ENCODE measurements around the gene TXNIP. TPM values are rescaled to one million over a fixed set of nuclear protein-coding genes. Genes with fewer than 3 reads are reported as not detected.

TXNIP gene
- total and polyA plus RNA-seq, 10 donors, result 446 to 2,368 (median 1,246) TPM

GRCh38 chr1:145952903-145953302, 43.5 kb downstream of the TXNIP start:
- no peak for DNase-seq
- WGBS, 5 donors, result 97 to 99% (median 98%) methylated on average over 3 of the region's 3 CpGs
- intact Hi-C loops (cut with DNase I; ENCODE audit: low total_unique reads), result no loop called here

GRCh38 chr1:145951526-145951925, 44.9 kb downstream of the TXNIP start:
- 85 to 96% (median 91%) methylated on average over 1 of the region's 1 CpG for WGBS, 5 donors
- Histone ChIP-seq H3K36me3 (peaks cover 0 to 51% (median 6%) of the 10 kb centered on the region in 6 donors), H3K9me3 (no peaks in the 10 kb centered on the region), H3K4me3 (no peak overlapping the region), H3K27ac (no peak overlapping the region), H3K4me1 (peaks cover 16 to 83% (median 46%) of the 10 kb centered on the region in 6 donors), H3K27me3 (replicated peaks in 1 of 7) (no peaks in the 10 kb centered on the region)
- TF ChIP-seq CTCF (IDR thresholded peaks at IDR 0.05 in 8 of 11, conservative IDR thresholded peaks at IDR 0.05 in 3 of 11) (no peak), POLR2A (IDR thresholded peaks at IDR 0.05) (no peak), POLR2AphosphoS5 (IDR thresholded peaks at IDR 0.05) (no peak)
- DNase-seq, result no peak
- intact Hi-C loops (cut with DNase I; ENCODE audit: low total_unique reads), result no loop called here

More at GRCh38 chr1:145952903-145953302, 43.5 kb downstream of the TXNIP start:
- Histone ChIP-seq H3K27ac (no peak overlapping the region), H3K27me3 (replicated peaks in 1 of 7) (no peaks in the 10 kb centered on the region), H3K36me3 (peaks cover 0 to 40% (median 0%) of the 10 kb centered on the region in 6 donors), H3K4me1 (peaks cover 18 to 92% (median 53%) of the 10 kb centered on the region in 6 donors), H3K9me3 (no peaks in the 10 kb centered on the region), H3K4me3 (no peak overlapping the region)
- TF ChIP-seq CTCF (IDR thresholded peaks at IDR 0.05 in 8 of 11, conservative IDR thresholded peaks at IDR 0.05 in 3 of 11) (no peak), POLR2A (IDR thresholded peaks at IDR 0.05) (no peak), POLR2AphosphoS5 (IDR thresholded peaks at IDR 0.05) (no peak)

- WGBS, 5 donors, result 87 to 97% (median 95%) methylated on average over 4 of the region's 4 CpGs
- peaks cover 0 to 74% (median 10%) of the 10 kb centered on the region in 6 donors for H3K36me3 ChIP-seq
Measured at GRCh38 chr1:145949219-145949618, 47.2 kb downstream of the TXNIP start.

GRCh38 chr1:145947551-145947950, 48.8 kb downstream of the TXNIP start:
- H3K9me3 ChIP-seq, result no peaks in the 10 kb centered on the region
- no peak for TF ChIP-seq POLR2A (IDR thresholded peaks at IDR 0.05)
- TF ChIP-seq CTCF (IDR thresholded peaks at IDR 0.05 in 8 of 11, conservative IDR thresholded peaks at IDR 0.05 in 3 of 11), result no peak
- TF ChIP-seq POLR2AphosphoS5 (IDR thresholded peaks at IDR 0.05), result no peak
- no peak for DNase-seq
- 85 to 93% (median 89%) methylated on average over 4 of the region's 4 CpGs for WGBS, 5 donors
- no peak overlapping the region for H3K4me3 ChIP-seq
- H3K27me3 ChIP-seq (replicated peaks in 1 of 7), result no peaks in the 10 kb centered on the region
- no peak overlapping the region for H3K27ac ChIP-seq
- H3K36me3 ChIP-seq, result peaks cover 0 to 85% (median 15%) of the 10 kb centered on the region in 6 donors
- intact Hi-C loops (cut with DNase I; ENCODE audit: low total_unique reads), result no loop called here
- H3K4me1 ChIP-seq, result peaks cover 0 to 47% (median 18%) of the 10 kb centered on the region in 6 donors

More at GRCh38 chr1:145949219-145949618, 47.2 kb downstream of the TXNIP start:
- Histone ChIP-seq H3K4me3 (no peak overlapping the region), H3K4me1 (peaks cover 0 to 60% (median 23%) of the 10 kb centered on the region in 6 donors), H3K9me3 (no peaks in the 10 kb centered on the region), H3K27me3 (replicated peaks in 1 of 7) (no peaks in the 10 kb centered on the region), H3K27ac (no peak overlapping the region)
- no peak for TF ChIP-seq POLR2A (IDR thresholded peaks at IDR 0.05)
- TF ChIP-seq POLR2AphosphoS5 (IDR thresholded peaks at IDR 0.05), result no peak
- TF ChIP-seq CTCF (IDR thresholded peaks at IDR 0.05 in 8 of 11, conservative IDR thresholded peaks at IDR 0.05 in 3 of 11), result no peak
- DNase-seq, result no peak
- intact Hi-C loops (cut with DNase I; ENCODE audit: low total_unique reads), result no loop called here
